ENCODE data around the gene PPM1L. TPM values are rescaled to one million over a fixed set of nuclear protein-coding genes. Genes with fewer than 3 reads are reported as not detected.

PPM1L gene
- polyA plus RNA-seq, 3 donors = 5.5 to 9.9 (median 7.8) TPM

- H3K36me3 ChIP-seq (replicated peaks in 1 of 2; ENCODE audit: control insufficient read depth in 1 of 2, insufficient read depth in 2 of 2, low read length in 2 of 2) = no peaks in the 10 kb centered on the region
- Mint-ChIP-seq H3K36me3 (no peaks in the 10 kb centered on the region), H3K27me3 (ENCODE audit: low read depth in 3 of 3) (no peaks in the 10 kb centered on the region), H3K27ac (no peak overlapping the region), H3K9me3 (peaks cover 0 to 3% (median 0%) of the 10 kb centered on the region in 7 donors), H3K4me1 (no peaks in the 10 kb centered on the region), H3K4me3 (no peak overlapping the region)
- H3K4me3 ChIP-seq (replicated peaks in 1 of 3; ENCODE audit: low read depth in 2 of 3, low read length in 3 of 3) = no peak overlapping the region
- intact Hi-C loops (cut with micrococcal nuclease) = no loop called here
- H2AFZ ChIP-seq (ENCODE audit: insufficient read depth, low read depth, low read length, poor library complexity, severe bottlenecking) = no peak overlapping the region
- DNase-seq = no peak
- peaks cover 3% of the 10 kb centered on the region for H4K20me1 ChIP-seq (ENCODE audit: insufficient read depth, low read length)
- no peak overlapping the region for H3K9ac ChIP-seq (ENCODE audit: insufficient read depth, low read length, poor library complexity, severe bottlenecking)
- no peaks in the 10 kb centered on the region for H3K9me3 ChIP-seq (replicated peaks in 1 of 2; ENCODE audit: control insufficient read depth in 1 of 2, insufficient read depth in 1 of 2, low read length in 2 of 2)
- WGBS (ENCODE audit: insufficient coverage) = no CpG with 5 or more reads among the region's 2 CpGs
- no peaks in the 10 kb centered on the region for H3K4me1 ChIP-seq (ENCODE audit: control insufficient read depth in 1 of 2, insufficient read depth in 2 of 2, low read length in 2 of 2)
- no peaks in the 10 kb centered on the region for H3K27me3 ChIP-seq (ENCODE audit: control insufficient read depth in 2 of 2, insufficient read depth in 2 of 2, low read length in 2 of 2)
- H3K79me2 ChIP-seq (ENCODE audit: insufficient read depth, low read length) = no peaks in the 10 kb centered on the region
- no peak overlapping the region for H3K4me2 ChIP-seq (replicated peaks; ENCODE audit: extremely low read depth, low read length, poor library complexity, severe bottlenecking)
- H3K27ac ChIP-seq (ENCODE audit: low read depth in 1 of 2, low read length in 2 of 2) = no peak overlapping the region
- TF ChIP-seq, protein P1, sequence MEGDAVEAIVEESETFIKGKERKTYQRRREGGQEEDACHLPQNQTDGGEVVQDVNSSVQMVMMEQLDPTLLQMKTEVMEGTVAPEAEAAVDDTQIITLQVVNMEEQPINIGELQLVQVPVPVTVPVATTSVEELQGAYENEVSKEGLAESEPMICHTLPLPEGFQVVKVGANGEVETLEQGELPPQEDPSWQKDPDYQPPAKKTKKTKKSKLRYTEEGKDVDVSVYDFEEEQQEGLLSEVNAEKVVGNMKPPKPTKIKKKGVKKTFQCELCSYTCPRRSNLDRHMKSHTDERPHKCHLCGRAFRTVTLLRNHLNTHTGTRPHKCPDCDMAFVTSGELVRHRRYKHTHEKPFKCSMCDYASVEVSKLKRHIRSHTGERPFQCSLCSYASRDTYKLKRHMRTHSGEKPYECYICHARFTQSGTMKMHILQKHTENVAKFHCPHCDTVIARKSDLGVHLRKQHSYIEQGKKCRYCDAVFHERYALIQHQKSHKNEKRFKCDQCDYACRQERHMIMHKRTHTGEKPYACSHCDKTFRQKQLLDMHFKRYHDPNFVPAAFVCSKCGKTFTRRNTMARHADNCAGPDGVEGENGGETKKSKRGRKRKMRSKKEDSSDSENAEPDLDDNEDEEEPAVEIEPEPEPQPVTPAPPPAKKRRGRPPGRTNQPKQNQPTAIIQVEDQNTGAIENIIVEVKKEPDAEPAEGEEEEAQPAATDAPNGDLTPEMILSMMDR (IDR thresholded peaks at IDR 0.05) = no peak
These were observed 71.0 kb downstream of the PPM1L start for GRCh38 chr3:160826991-160827390.

DNA sequence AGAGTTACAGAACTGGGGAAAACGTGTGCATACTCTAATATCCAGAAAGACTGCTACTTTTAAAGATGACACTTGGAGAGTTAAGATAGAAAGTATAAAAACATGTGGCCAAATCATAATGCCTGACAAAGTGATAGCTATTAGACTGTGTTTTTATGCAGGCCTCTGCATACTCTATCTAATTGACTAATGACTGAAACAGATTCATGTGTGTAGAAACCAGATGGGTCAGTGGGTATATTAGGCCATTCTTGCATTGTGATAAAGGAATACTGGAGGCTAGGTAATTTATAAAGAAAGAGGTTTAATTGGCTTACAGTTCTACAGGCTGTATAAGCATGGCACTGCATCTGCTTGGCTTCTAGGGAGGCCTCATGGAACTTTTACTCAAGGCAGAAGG, 71.5 kb downstream of the PPM1L start:
- no peaks in the 10 kb centered on the region for H3K9me3 ChIP-seq (replicated peaks in 1 of 2; ENCODE audit: control insufficient read depth in 1 of 2, insufficient read depth in 1 of 2, low read length in 2 of 2)
- Mint-ChIP-seq H3K27ac (no peak overlapping the region), H3K4me1 (peaks cover 4% of the 10 kb centered on the region), H3K4me3 (no peak overlapping the region), H3K36me3 (no peaks in the 10 kb centered on the region), H3K27me3 (ENCODE audit: low read depth in 3 of 3) (peaks cover 0 to 2% (median 0%) of the 10 kb centered on the region in 3 donors), H3K9me3 (peaks cover 0 to 7% (median 0%) of the 10 kb centered on the region in 7 donors)
- no peak overlapping the region for H3K27ac ChIP-seq (ENCODE audit: low read depth in 1 of 2, low read length in 2 of 2)
- no CpG with 5 or more reads among the region's 1 CpG for WGBS (ENCODE audit: insufficient coverage)
- H3K9ac ChIP-seq (ENCODE audit: insufficient read depth, low read length, poor library complexity, severe bottlenecking) = no peak overlapping the region
- no peaks in the 10 kb centered on the region for H3K27me3 ChIP-seq (ENCODE audit: control insufficient read depth in 2 of 2, insufficient read depth in 2 of 2, low read length in 2 of 2)
- H4K20me1 ChIP-seq (ENCODE audit: insufficient read depth, low read length) = peaks cover 3% of the 10 kb centered on the region
- H3K4me2 ChIP-seq (replicated peaks; ENCODE audit: extremely low read depth, low read length, poor library complexity, severe bottlenecking) = no peak overlapping the region
- H3K79me2 ChIP-seq (ENCODE audit: insufficient read depth, low read length) = no peaks in the 10 kb centered on the region
- no peak overlapping the region for H2AFZ ChIP-seq (ENCODE audit: insufficient read depth, low read depth, low read length, poor library complexity, severe bottlenecking)
- TF ChIP-seq, protein P1 (IDR thresholded peaks at IDR 0.05) = no peak
- no peaks in the 10 kb centered on the region for H3K4me1 ChIP-seq (ENCODE audit: control insufficient read depth in 1 of 2, insufficient read depth in 2 of 2, low read length in 2 of 2)
- DNase-seq = no peak
- H3K4me3 ChIP-seq (replicated peaks in 1 of 3; ENCODE audit: low read depth in 2 of 3, low read length in 3 of 3) = no peak overlapping the region
- intact Hi-C loops (cut with micrococcal nuclease) = no loop called here
- no peaks in the 10 kb centered on the region for H3K36me3 ChIP-seq (replicated peaks in 1 of 2; ENCODE audit: control insufficient read depth in 1 of 2, insufficient read depth in 2 of 2, low read length in 2 of 2)
